GM19328 (cell line): ENCODE results near the gene CELA1.

ENCODE experiments used
- ATAC-seq: cut with Tn5 transposase; IDR thresholded peaks from one replicate; pipeline ENCODE4 v1.9.1; 2021; ENCODE audit warnings: mild to moderate bottlenecking, moderate library complexity; ENCODE audit not compliant: unreplicated experiment

CELA1 gene

GRCh38 chr12:51346581-51346980, at the start of gene CELA1:
CELA1 (minus strand) TSS chr12:51346679; CDS start chr12:51346638, 41 bp downstream.
- ATAC-seq = no peak

GRCh38 chr12:51395283-51396230, 49.1 kb upstream of the CELA1 start:
- no peak for ATAC-seq

- ATAC-seq = no peak
Measured at GRCh38 chr12:51393676-51394545, 47.4 kb upstream of the CELA1 start.

- ATAC-seq = no peak
Measured at GRCh38 chr12:51392556-51393237, 46.2 kb upstream of the CELA1 start.

GRCh38 chr12:51391283-51392123, 45.0 kb upstream of the CELA1 start, which contains the start of gene GALNT6:
GALNT6 (minus strand) TSS chr12:51391406; CDS start chr12:51379781, 11,625 bp downstream.
- peak; percentile 62 for ATAC-seq

- ATAC-seq = no peak
Measured at GRCh38 chr12:51390891-51391282, 44.4 kb upstream of the CELA1 start.

- no peak for ATAC-seq
Measured at GRCh38 chr12:51390457-51390856, 44.0 kb upstream of the CELA1 start.

GRCh38 chr12:51389302-51389999, 43.0 kb upstream of the CELA1 start:
- ATAC-seq = no peak

GRCh38 chr12:51388846-51389245, 42.4 kb upstream of the CELA1 start:
- ATAC-seq = no peak

GRCh38 chr12:51388069-51388799, 41.8 kb upstream of the CELA1 start:
- ATAC-seq = no peak

- no peak for ATAC-seq
Measured at GRCh38 chr12:51386351-51386750, 39.9 kb upstream of the CELA1 start.

- no peak for ATAC-seq
Measured at GRCh38 chr12:51383269-51383905, 36.9 kb upstream of the CELA1 start.

- ATAC-seq = no peak
Measured at GRCh38 chr12:51382173-51382572, 35.7 kb upstream of the CELA1 start.

GRCh38 chr12:51381226-51382079, 35.0 kb upstream of the CELA1 start:
- ATAC-seq = no peak

- no peak for ATAC-seq
Measured at GRCh38 chr12:51379571-51379970, 33.1 kb upstream of the CELA1 start.

- no peak for ATAC-seq
Measured at GRCh38 chr12:51378749-51379148, 32.3 kb upstream of the CELA1 start.
